Right kidney (tissue), 9 donors: Measurements from ENCODE around the gene MYO1H.
"Not testable (repeated sequence)": the region's sequence is repeated elsewhere in the genome, so short reads cannot be mapped to it uniquely, and the experiment has no call there.

Experiments
- DNase-seq: peaks from one replicate; pipeline ENCODE4 v3.0.0-alpha.2; 2016
- long read RNA-seq, 8 donors: transcript quantifications; one replicate each; lab custom pipeline, GENCODE V29; 2026

The MYO1H gene, protein sequence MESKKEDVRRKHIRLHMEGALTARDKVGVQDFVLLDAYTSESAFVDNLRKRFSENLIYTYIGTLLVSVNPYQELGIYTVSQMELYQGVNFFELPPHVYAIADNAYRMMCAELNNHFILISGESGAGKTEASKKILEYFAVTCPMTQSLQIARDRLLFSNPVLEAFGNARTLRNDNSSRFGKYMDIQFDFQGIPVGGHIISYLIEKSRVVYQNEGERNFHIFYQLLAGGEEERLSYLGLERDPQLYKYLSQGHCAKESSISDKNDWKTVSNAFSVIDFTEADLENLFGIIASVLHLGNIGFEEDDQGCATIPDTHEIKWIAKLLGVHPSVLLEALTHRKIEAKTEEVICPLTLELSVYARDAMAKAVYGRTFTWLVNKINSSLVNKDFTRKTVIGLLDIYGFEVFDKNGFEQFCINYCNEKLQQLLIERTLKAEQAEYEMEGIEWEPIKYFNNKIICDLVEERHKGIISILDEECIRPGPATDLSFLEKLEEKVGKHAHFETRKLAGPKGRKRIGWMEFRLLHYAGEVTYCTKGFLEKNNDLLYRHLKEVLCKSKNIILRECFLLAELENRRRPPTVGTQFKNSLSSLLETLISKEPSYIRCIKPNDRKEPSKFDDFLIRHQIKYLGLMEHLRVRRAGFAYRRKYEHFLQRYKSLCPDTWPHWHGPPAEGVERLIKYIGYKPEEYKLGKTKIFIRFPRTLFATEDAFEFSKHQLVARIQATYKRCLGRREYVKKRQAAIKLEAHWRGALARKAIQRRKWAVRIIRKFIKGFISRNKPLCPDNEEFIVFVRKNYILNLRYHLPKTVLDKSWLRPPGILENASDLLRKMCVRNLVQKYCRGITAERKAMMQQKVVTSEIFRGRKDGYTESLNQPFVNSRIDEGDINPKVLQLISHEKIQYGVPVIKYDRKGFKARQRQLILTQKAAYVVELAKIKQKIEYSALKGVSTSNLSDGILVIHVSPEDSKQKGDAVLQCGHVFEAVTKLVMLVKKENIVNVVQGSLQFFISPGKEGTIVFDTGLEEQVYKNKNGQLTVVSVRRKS
- long read RNA-seq, donor 1, partial matches to known transcripts = 10 of 10 reads
- long read RNA-seq, donor 1, other reads (novel, unspliced or antisense) = 0 of 10 reads
- long read RNA-seq, donor 2 = 0 reads
- long read RNA-seq, donor 3, partial matches to known transcripts = 5 of 5 reads
- long read RNA-seq, donor 3, other reads (novel, unspliced or antisense) = 0 of 5 reads
- long read RNA-seq, donor 4, partial matches to known transcripts = 0 of 6 reads
- long read RNA-seq, donor 4, other reads (novel, unspliced or antisense) = 6 of 6 reads
- long read RNA-seq, donor 5 = 0 reads
- long read RNA-seq, donor 6 = 0 reads
- long read RNA-seq, donor 7, partial matches to known transcripts = 0 of 5 reads
- long read RNA-seq, donor 7, other reads (novel, unspliced or antisense) = 5 of 5 reads
- long read RNA-seq, donor 8 = 0 reads

DNA sequence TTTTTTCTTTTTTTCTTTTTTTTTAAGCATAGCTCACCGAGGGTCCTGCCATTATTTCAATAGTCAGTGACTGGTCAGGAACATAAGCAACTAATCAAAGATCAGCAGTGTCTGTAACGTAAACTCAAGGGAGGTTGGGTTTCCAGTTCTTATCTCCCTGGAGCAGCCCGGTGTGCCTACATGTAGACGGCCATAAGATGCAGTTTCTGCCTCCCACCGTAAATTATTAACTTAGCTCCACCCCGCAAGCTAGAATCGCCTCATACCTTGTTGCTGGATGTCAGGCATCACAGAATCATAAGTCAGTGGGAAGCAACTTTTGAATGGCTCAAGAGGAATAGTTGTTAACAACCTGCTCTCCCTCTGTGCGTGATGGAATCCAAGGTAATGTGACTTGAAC is at the start of gene MYO1H:
Gene MYO1H, plus strand, starts transcription at position 312 of the 400 bp plus-strand sequence. Its CDS starts 61 bp downstream, at position 373.
- peak; percentile 28 for DNase-seq

DNA sequence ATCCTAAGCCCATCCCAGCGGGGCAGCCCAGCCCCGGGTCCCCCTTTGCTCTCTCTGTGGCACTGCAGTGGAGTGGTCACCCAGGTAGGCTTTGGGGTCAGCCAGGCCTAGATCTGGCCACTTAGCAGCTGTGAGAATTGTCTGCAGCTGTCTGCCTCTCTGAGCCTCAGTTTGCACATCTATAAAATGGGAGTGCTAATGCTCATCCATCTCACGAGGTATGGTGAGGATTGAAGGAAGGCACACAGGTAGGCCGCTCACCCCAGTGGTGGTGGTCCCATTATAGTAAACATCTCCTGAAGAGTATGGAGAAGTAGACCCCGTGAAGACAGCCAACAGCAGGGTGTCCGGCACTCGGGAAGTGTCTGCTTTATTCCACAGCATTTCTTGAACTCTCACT is 47.9 kb upstream of the MYO1H start:
- DNase-seq = no peak

DNA sequence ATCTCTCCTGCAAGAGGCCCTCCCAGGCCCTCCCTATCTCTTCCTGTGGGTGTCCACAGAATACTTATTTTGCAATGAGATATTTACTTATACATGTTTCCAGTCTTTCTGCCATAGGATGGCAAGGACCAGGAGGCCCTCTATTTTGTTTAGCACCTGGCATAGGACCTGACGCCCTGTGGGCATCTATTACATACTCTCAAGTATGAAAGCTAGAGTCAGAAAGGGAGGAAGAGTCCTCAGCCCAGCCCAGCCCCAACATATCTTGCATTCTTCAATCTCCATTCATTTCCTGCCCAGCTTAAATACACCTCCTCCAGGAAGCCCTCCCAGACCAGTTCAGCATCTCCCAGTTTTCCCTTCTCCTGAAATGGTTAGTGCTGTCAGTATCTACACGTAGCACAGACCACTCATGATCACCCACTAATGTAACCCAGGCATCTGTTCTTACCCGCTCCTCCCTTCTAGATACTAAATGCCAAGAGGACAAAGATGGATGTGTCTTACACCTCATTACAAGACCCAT is 46.0 kb upstream of the MYO1H start:
- no peak for DNase-seq

DNA sequence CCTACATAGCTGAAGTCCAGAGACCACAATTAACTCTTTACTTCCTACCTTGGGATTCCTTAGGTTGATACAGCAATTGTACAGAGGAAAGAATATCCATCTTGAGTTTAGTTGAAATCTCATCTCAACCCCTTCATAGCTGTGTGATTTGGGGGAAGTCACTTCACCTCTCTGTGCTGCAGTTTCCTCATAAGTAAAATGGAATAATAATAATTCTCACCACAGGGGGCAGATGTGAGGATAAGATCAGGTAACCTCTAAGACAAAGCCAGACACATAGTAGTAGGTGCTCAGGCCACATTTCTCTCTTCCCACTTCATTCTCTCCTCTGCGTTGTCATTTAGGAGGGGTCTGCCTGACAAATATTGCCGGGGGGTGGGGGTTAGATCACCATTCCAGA is 45.3 kb upstream of the MYO1H start:
- DNase-seq = no peak

DNA sequence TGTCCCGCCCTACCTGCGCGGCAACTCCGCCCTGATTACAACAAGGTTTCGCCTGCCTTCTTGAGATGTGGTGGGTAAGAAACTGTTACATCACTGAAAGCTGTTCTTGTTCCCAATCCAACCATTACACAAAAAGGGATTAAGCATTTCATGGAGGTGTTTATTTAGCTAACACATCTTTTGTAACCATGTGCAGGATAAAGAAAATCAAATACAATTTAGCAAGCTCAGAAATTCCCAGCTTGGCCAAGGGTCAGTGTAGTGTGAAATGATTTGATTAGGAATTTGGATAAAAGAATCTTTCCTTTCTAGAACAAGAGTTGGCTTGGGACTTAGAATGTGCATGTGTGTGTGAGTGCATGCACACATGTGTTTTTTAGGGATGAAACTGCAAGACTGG is 44.9 kb upstream of the MYO1H start:
- no peak for DNase-seq

DNA sequence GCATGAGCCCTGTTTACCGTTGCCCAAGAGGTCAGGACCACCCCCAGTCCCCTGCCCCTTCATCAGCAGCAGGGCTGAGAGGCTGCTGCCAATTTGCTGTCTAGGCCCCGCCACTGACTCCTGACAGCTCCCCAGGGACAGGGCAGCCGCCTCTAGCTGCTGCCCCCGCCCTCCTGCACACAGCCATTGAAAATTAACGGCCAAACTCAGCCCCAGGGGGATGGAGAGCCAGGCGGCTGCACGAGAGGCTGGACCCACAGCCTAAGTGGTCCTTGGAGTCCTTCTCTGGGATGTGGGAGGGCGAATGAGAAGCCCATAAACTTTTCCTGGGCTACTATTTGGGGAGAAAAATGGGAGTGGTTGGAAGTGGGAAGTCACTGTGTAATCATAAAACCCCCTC is 43.2 kb upstream of the MYO1H start:
- DNase-seq = no peak

DNA sequence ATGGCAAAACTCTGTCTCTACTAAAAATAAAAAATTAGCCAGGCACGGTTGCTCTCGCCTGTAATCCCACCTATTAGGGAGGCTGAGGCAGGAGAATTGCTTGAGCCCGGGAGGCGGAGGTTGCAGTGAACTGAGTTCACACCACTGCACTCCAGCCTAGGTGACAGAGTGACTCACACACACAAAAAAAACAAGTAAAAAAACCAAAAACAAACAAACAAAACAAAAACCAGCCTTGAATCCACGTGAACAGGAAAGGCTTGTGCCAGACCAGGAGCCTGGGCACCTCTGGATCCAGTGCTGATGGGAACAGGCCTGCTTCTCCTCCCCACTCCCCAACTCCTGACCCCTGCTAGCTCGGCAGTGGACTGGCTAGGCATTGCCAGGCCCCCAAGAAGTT is 42.2 kb upstream of the MYO1H start:
- no peak for DNase-seq

DNA sequence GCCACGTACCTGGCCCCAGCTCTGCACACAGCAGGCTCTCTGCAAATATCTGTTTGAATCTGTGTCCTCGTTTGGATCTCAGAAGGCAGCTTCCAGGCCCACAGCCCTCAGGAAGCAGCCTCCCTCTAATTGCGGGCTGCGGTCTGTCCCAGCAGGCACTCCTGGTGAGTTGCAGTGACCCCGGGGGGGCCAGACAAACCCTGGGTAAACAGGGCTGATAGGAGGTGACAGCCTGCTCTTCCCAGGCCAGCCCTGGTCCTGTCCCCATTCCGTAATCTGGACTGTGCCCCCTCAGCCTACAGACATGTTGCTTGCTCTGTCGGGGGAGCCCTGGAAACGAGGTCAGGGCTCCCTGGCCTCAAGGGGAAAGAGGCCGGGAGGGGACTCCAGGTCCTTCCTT is 40.6 kb upstream of the MYO1H start:
- DNase-seq = no peak

DNA sequence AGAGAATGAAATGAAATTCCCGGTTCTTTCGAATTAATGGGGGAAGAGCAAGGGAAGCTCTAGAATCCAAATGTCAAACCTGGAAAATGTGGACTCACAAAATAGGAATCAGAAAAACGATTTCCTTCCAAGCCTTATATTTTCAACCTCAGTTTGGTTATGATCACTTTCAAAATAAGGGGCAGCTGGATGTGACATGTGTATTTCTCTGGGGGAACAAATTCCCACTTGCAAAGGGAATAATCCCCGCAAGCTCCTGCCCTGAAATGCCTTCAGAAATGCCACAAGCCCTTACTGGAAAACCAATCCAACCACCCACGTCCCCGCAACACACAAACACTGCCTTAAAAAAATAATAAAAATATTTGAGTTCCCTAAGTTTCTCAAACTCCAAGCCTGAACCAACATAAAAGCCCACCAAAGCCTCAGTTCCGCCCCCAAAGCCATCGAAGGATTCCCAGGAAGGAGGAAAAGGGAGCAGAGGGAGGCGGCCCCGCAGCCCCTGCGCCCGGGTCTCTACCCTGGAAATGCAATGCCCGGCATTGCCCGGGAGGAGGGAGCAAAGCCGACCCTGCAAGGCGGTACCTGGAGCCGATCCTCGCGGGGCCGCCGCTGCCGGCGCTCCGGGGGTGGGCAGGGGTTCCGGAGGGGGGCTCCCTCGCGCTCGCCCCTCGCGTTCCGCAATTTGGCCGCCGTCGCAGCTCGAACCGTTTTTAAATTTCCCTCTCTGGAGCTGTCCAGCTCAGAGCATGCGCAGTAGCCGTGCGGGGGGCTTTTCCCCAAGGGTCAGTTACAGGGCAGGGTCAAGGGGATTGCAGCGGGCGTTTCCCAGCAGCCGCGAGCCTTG is 38.9 kb upstream of the MYO1H start, which contains the start of gene FOXN4:
Gene FOXN4, minus strand, starts transcription at position 751 of the 847 bp plus-strand sequence. CDS start 963 bp downstream, outside the sequence.
- peak; percentile 40 for DNase-seq

DNA sequence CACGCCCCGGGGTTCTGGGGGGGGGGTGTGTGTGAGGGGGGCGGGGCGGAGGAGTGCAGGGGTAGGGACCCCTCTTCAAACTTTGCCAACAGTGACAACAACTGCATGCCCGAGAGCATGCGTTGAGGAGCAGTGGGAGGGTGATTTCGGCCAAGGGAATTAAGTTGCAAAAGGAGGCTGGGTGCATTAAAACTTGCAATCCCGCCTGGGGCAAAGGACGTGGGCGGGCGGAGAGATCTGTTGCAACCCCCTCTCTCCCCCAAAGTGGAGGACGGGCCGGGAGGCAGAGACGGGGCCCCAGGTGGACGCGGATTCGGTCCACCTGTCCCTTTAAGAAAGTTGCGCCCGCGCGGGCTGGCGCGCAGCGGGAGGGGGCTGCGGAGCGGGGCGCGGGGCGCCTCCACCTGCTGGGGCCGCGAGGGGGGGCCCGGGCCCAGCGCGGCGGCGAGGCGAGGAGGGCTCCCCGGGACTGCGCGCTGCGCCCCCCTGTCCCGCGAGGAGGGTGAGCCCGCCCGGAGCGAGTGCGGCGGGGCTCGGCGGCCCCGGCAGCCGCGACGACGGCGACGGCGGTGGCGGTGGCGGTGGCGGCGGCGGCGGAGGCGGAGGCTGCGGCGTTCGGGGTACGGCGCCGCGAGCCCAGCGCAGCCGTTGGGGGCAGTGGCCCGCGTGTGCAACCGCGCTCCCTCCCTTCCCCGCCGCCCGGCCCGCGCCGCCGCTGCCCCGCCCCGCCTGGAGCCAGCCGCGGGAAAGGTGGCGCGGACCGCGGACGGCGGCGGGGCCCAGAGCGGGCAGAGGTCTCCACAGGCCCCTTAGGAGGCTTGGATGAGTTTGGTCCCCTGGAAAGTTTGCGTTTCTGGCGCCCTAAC is 38.1 kb upstream of the MYO1H start:
- peak; percentile 71 for DNase-seq

DNA sequence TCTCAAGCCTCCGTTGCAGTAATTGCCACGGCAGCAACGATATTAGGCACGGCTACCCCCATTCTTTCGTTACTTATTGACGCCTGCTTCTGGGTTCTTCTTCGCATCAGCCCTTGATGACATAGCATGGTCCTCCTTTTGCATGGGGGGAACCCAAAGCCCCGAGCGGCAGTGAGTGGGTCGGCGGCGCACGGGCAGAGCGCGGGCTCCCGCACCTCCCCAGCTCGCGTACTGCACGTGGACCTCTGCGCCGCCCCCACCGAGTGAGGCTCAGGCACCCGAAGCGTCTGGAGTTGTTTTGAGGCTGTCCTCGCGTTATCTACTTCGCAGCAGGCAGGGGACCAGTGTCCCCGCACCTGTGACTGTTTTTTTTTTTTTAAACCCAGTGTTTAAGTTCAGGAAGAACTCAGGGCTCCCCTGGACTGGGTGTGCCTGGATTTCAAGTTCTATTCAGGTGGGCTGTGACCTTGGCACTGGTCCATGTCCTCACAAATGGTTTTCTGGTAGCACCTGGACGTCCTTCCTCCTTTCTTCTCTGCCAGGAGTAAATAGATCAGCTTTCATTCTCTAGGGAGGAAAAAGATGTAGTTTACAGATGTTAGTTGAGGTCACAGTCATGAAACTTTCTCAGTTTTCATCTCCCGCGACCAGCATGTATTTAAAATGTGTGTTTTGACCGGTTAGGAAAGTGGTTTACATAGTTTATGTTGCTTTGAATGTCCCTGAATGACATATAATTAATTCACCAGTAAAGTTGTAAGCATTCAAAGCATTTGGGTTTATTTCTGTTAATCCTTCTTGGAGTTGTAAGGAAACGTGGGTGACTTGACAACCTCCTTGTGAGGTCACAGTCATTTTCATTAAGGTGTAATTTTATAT is 37.2 kb upstream of the MYO1H start:
- peak; percentile 66 for DNase-seq

DNA sequence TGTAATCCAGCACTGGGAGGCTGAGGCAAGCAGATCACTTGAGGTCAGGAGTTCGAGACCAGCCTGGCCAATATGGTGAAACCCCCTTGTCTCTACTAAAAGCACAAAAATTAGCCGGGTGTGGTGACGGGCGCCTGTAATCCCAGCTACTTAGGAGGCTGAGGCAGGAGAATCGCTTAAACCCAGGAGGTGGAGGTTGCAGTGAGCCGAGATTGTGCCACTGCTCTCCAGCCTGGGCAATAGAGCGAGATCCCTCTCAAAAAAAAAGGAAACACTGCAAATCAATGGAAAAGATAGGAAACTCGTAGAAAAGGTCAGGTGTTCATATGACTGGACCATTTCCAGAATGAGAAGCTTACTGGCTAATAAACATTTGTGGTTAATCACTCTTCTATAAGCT is 26.4 kb upstream of the MYO1H start:
- not testable (repeated sequence) for DNase-seq

DNA sequence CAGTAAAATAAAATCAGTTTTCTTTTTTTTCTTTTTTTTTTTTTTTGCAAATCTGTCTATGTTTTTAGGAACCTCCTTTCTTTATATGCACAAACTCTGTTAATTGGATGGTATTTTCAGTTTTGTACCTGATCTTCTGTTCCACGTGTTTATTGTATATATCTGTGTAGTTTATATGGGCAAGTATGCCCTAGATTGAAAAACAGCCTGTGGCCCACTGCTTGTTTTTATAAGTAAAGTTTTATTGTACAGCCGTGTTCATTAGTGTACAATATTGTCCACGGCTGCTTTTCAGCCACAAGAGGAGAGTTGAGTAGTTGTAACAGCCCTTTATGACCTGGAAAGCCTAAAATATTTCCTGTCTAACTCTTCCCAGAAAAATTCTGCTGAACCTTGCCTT is 18.7 kb upstream of the MYO1H start:
- no peak for DNase-seq

DNA sequence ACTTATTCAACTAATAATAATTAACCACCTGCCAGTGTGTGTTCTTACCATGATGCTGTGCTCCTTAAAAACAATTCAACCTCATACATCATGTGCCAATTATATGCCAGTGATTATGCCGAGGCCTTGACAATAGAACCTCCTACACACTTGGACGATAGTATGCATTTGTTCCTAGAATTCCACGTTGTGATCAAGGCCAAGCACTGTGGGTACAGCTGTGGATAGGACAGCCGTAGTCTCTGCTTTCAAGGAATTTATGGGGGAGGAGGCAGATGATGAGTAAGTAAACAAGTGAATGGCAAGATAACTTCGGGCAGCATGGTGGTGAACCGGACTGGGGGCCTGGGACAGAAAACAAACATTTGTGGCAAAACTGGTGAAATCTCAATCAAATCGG is 18.0 kb upstream of the MYO1H start:
- peak; percentile 17 for DNase-seq

DNA sequence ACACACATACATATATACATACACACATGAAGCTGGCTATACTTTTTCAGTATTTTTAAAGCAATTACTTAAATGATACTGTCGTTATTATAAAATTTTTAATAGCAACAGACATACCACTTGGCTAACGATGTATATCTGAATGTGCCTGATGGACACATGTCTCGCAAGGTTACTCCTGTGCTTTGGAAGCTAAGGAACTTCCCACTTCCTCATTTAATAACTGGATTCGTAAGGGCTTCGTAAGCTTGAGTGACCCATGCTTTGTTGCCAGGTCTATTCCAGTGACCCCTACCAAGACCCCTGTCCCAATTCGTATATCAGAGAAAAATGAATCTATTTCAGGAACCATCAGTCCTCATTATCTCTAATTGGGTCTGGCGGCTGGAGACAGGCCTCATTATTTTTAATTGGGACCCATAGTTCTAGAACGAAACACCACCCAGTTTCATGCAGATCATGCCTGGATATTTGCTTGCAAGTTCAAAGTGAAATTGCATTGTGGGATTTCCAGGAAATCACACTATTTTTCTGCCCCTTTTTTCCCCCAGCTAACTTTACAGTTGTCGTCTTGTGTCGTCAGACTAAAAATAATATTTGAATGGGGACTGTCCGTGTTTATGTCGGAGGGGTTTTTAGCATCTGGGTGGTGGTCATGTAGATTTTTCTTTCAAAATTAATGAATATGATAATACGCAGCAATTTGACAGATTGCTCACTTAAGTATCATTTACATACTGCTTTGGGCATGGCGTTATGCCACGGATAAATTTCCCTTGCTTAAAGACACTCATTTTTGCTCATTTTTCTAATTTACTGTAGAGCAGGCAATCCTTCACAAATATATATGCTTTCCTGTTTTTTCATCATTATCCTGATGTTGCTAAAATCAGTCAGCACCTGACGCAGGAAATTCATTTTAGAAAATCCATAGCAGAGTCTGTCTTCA is 17.1 kb upstream of the MYO1H start:
- no peak for DNase-seq

DNA sequence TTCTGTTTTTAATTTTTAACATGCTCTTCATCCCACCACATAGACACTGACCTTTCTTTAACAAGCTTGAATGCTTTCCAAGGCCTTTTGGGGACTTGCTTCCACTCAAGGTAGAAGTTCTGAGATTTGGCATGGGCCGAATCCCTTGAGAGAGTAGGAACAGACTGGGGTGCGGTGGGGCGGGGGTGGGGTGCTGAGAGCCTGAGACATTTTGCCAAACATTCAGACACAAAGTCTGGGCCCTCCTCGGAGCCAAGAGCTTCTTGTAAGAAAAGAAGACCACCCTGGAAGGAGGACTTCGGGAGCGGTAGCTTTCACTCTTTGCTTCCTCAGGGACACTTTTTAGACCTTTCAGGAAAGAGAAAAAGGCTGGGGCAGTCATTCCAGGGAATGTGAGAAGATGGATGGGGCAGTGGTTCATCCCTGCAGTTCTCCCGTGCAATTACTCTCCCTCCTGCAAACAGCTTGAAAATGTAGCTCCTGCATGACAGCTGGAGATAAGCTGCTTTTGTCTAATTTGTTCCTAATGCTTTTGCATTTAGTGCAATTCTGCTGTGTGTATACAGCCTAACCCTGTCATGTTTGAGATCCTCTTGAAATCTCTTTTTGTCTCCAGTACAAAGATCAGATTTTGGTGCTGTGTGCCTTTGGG is 16.3 kb upstream of the MYO1H start:
- DNase-seq = peak; percentile 29

DNA sequence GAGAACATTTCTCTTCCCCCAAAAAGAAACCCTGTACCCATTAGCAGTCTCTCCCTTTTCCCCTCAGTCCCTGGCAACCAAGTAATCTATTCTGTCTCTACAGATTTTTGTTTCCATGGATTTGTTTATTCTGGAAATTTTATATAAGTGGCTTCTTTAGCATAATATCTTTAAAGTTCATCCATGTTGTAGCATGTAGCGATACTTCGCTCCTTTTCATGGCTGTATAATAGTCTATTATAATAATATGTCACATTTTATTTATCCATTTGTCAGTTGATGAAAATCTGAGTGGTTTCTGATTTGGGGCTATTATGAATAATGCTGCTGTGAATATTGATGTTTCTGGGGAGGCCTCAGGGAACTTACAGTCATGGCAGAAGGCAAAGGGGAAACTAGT is 12.8 kb upstream of the MYO1H start:
- DNase-seq = no peak
